HG03103 (cell line): ENCODE results near the gene AKT1.
A peak's percentile ranks its signal among the peaks of the same experiment; 100 is the strongest.

Experiments
- ATAC-seq: cut with Tn5 transposase; IDR thresholded peaks from one replicate; pipeline ENCODE4 v1.9.1; 2021; ENCODE audit warnings: low read depth; ENCODE audit not compliant: unreplicated experiment

Gene AKT1

DNA sequence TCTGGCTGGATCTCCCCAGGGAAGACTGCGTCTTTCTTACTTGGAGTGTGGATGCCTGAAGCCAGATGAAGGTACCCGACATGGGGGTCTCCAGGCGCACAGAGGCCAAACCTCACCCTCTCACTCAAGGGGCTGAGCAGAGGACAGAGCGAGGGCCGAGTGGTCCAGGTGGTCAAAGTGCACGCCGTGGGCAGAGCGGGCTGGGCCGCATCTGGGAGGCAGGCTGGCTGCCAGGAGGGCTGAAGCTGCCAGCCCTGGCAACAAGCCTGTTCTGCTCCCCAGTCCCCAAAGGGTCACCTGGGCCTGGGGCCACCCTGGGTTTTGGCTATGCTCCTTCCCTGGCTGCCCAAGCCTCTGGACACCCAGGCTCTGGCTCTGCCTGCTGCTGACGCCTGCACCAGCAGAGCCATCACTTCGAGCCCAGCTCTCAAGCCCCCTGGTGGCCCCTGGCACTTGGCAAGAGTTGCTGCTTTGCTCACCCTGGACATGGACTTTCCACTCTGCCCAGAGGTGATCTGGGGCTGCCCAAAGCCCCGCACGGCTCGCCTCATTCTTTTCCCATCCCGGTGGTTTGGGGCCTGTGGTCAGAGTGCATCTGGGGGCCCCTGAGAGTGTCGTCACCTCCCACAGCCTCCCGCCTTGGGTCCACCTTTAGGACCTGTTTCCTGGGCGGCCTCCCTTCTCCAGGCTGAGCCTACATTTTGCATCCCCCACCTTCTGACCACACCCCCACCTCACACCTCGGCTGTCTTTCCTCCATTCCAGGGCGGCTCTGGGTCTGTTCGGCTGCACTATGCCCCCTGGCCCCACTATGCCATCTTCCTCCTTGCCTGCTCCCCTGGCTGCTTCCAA, 68.7 kb downstream of the AKT1 start:
- no peak for ATAC-seq

DNA sequence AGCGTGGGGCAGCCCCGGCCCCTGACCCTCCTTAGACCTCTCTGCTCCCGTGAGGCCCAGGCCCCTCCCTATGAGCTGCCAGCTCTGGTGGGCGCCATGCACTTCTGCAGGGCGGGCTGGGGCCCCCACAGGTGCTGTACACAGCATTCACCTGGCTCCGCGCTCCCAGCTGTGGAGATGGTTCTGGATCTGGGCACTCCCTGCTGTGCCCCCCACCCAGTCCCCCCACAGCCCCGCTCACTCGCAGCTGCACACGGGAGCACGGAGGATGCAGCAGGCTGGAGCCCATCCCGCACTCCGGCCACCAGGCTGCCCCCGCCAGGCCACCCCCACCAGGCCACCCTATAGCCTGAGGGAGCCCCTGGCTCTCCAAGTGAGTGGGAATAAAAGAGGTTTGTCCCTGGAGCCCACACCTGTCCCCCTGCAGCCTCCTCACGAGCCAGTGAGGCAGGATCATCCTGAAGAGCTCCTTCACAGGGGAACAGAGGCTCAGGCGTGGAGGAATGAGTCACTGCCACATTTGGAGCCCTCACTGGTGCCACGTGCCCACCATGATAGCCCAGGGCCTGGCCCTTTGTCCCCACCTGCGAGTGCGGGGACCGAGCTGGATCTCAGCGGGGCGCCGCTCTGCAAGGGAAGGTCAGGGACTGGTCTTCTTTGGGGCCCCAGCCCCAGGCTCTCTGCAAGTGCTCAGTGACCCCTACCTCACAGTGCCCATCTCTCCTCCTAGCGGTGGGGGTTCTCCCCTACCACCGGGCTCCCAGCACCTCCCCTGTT, 69.6 kb downstream of the AKT1 start:
- no peak for ATAC-seq

- ATAC-seq = no peak
These were observed 70.4 kb downstream of the AKT1 start for GRCh38 chr14:104724981-104725771.

GRCh38 chr14:104724407-104724980, 71.1 kb downstream of the AKT1 start:
- ATAC-seq = no peak

DNA sequence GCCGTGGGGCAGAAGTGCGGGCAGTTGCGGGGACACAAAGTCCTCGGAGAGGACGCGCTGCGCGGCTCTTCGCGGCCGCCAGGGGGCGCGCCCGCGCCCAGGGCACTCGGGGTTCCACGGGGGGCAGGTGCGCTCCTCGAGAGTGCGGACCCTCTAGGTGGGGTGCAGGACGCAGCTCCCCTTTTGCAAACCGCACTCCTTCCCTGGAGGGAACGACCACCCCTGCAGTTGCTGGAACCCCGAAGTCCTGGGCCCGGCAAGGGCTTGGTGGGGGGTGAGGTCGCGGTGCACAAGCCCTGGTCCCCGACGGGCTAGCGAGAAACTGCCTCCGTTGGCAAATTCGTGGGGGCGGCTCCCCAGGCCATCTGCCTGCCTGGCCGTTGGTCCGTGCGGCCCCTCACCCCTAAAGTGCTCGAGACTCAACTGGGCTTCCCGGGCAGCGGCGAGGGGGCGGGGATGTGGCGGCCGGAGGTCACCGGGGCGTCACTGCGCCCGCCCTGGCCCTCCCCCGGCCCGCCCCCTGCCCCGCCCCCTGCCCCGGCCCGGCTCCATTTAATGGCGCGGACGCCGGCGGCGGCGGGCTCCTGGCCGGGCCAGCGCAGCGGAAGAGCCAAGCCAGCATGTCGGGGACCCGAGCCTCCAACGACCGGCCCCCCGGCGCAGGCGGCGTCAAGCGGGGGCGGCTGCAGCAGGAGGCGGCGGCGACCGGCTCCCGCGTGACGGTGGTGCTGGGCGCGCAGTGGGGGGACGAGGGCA, 71.7 kb downstream of the AKT1 start, which contains the start of gene ADSS1:
Gene ADSS1 (plus strand): TSS at position 579 of the 756 bp plus-strand sequence. CDS start 42 bp downstream, at position 621.
- ATAC-seq = peak; percentile 43

- ATAC-seq = no peak
These were observed 72.5 kb downstream of the AKT1 start for GRCh38 chr14:104722938-104723650.

- ATAC-seq = no peak
These were observed 73.8 kb downstream of the AKT1 start for GRCh38 chr14:104721505-104722431.
